ENCODE measurements around the gene TADA1. TPM values are rescaled to one million over a fixed set of nuclear protein-coding genes. Genes with fewer than 3 reads are reported as not detected.
A peak's percentile ranks its signal among the peaks of the same experiment; 100 is the strongest.

The TADA1 gene
- total and polyA plus RNA-seq, 2 donors (not counting 1 experiment from before 2014, with no cell fraction given), result 12.9 to 13.2 TPM

DNA sequence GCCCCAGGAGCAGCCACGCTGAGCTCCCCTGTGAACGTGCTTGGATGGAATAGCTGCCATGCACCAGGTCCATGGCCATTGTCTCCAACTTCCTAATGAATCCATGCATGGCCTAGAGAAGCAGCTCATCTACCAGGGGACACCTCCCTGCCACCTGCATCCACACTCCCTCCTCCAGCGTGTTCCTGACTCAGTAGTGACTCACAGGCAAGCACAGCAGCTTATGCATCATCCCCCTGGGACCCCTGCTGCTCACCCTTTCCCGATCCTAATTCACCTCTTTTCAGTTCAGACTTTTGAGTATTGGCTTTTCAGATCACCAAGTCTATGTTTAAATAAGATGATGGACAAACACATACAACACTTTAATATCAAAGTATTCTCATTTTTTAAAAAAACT is 39.9 kb upstream of the TADA1 start:
- Histone ChIP-seq H3K4me3 (replicated peaks in 1 of 4; ENCODE audit: control extremely low read depth in 1 of 4, insufficient read depth in 1 of 4, low read depth in 3 of 4, low read length in 4 of 4) (no peak overlapping the region), H3K9me3 (ENCODE audit: control insufficient read depth, insufficient read depth, low read depth, low read length) (no peaks in the 10 kb centered on the region), H4K20me1 (ENCODE audit: control insufficient read depth, extremely low read depth, insufficient read depth, low read length) (no peaks in the 10 kb centered on the region), H3K79me2 (ENCODE audit: control insufficient read depth, insufficient read depth, low read length) (no peaks in the 10 kb centered on the region), H3K4me1 (ENCODE audit: control insufficient read depth, extremely low read depth, insufficient read depth, low read length) (no peaks in the 10 kb centered on the region), H3K9ac (ENCODE audit: insufficient read depth, low read length) (no peak overlapping the region), H3K4me2 (ENCODE audit: extremely low read depth, insufficient read depth, low read length) (no peak overlapping the region), H3K27ac (ENCODE audit: insufficient read depth, low read length) (no peak overlapping the region), H3K27me3 (ENCODE audit: control insufficient read depth, insufficient read depth, low read length) (peaks cover 17% of the 10 kb centered on the region), H3K36me3 (ENCODE audit: control insufficient read depth, insufficient read depth, low read length) (no peaks in the 10 kb centered on the region), H2AFZ (ENCODE audit: low read length) (no peak overlapping the region)
- no peak for TF ChIP-seq EZH2 (IDR thresholded peaks at IDR 0.05; ENCODE audit: low read length, missing control alignments)
- TF ChIP-seq, protein P1, sequence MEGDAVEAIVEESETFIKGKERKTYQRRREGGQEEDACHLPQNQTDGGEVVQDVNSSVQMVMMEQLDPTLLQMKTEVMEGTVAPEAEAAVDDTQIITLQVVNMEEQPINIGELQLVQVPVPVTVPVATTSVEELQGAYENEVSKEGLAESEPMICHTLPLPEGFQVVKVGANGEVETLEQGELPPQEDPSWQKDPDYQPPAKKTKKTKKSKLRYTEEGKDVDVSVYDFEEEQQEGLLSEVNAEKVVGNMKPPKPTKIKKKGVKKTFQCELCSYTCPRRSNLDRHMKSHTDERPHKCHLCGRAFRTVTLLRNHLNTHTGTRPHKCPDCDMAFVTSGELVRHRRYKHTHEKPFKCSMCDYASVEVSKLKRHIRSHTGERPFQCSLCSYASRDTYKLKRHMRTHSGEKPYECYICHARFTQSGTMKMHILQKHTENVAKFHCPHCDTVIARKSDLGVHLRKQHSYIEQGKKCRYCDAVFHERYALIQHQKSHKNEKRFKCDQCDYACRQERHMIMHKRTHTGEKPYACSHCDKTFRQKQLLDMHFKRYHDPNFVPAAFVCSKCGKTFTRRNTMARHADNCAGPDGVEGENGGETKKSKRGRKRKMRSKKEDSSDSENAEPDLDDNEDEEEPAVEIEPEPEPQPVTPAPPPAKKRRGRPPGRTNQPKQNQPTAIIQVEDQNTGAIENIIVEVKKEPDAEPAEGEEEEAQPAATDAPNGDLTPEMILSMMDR (conservative IDR thresholded peaks at IDR 0.05 in 1 of 2, IDR thresholded peaks at IDR 0.05 in 1 of 2; ENCODE audit: low read depth in 1 of 2, low read length in 2 of 2), result no peak
- peak in 1 of 2 donors; percentile 55 for DNase-seq (ENCODE audit: low read depth in 2 of 2)

DNA sequence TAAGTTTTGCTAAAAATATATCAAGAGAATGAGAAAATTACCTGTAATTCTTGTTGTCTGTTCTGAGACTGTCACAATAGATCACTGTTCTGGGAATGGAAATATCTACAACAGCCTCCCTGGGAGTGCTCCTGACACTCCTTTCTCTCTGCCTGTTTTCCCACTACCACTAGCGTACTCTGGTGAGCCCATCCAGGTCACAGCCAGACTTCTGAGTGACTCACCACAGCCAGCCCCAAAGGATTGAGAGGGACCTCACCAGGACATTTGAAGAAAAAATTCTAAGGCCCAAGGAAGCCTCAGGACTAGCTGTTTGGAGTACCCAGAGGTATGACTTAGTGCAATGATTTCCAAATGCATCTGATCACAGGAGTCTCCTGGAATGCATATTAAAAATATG is 39.0 kb upstream of the TADA1 start:
- Histone ChIP-seq H3K4me2 (ENCODE audit: extremely low read depth, insufficient read depth, low read length) (no peak overlapping the region), H2AFZ (ENCODE audit: low read length) (no peak overlapping the region), H3K27ac (ENCODE audit: insufficient read depth, low read length) (no peak overlapping the region), H3K79me2 (ENCODE audit: control insufficient read depth, insufficient read depth, low read length) (no peaks in the 10 kb centered on the region), H3K4me3 (replicated peaks in 1 of 4; ENCODE audit: control extremely low read depth in 1 of 4, insufficient read depth in 1 of 4, low read depth in 3 of 4, low read length in 4 of 4) (no peak overlapping the region), H4K20me1 (ENCODE audit: control insufficient read depth, extremely low read depth, insufficient read depth, low read length) (no peaks in the 10 kb centered on the region), H3K36me3 (ENCODE audit: control insufficient read depth, insufficient read depth, low read length) (no peaks in the 10 kb centered on the region), H3K9me3 (ENCODE audit: control insufficient read depth, insufficient read depth, low read depth, low read length) (no peaks in the 10 kb centered on the region), H3K4me1 (ENCODE audit: control insufficient read depth, extremely low read depth, insufficient read depth, low read length) (no peaks in the 10 kb centered on the region), H3K27me3 (ENCODE audit: control insufficient read depth, insufficient read depth, low read length) (peaks cover 11% of the 10 kb centered on the region), H3K9ac (ENCODE audit: insufficient read depth, low read length) (no peak overlapping the region)
- DNase-seq (ENCODE audit: low read depth in 2 of 2), result no peak
- TF ChIP-seq, protein P1 (conservative IDR thresholded peaks at IDR 0.05 in 1 of 2, IDR thresholded peaks at IDR 0.05 in 1 of 2; ENCODE audit: low read depth in 1 of 2, low read length in 2 of 2), result no peak
- TF ChIP-seq EZH2 (IDR thresholded peaks at IDR 0.05; ENCODE audit: low read length, missing control alignments), result no peak

- Histone ChIP-seq H3K9me3 (ENCODE audit: control insufficient read depth, insufficient read depth, low read depth, low read length) (no peaks in the 10 kb centered on the region), H3K9ac (ENCODE audit: insufficient read depth, low read length) (no peak overlapping the region), H3K4me2 (ENCODE audit: extremely low read depth, insufficient read depth, low read length) (no peak overlapping the region), H3K27ac (ENCODE audit: insufficient read depth, low read length) (no peak overlapping the region), H3K4me1 (ENCODE audit: control insufficient read depth, extremely low read depth, insufficient read depth, low read length) (no peaks in the 10 kb centered on the region), H3K4me3 (replicated peaks in 1 of 4; ENCODE audit: control extremely low read depth in 1 of 4, insufficient read depth in 1 of 4, low read depth in 3 of 4, low read length in 4 of 4) (no peak overlapping the region), H4K20me1 (ENCODE audit: control insufficient read depth, extremely low read depth, insufficient read depth, low read length) (no peaks in the 10 kb centered on the region), H3K27me3 (ENCODE audit: control insufficient read depth, insufficient read depth, low read length) (peaks cover 4% of the 10 kb centered on the region), H3K36me3 (ENCODE audit: control insufficient read depth, insufficient read depth, low read length) (no peaks in the 10 kb centered on the region), H3K79me2 (ENCODE audit: control insufficient read depth, insufficient read depth, low read length) (no peaks in the 10 kb centered on the region), H2AFZ (ENCODE audit: low read length) (no peak overlapping the region)
- peak in 1 of 2 donors; percentile 50 for DNase-seq (ENCODE audit: low read depth in 2 of 2)
- TF ChIP-seq, protein P1 (conservative IDR thresholded peaks at IDR 0.05 in 1 of 2, IDR thresholded peaks at IDR 0.05 in 1 of 2; ENCODE audit: low read depth in 1 of 2, low read length in 2 of 2), result no peak
- no peak for TF ChIP-seq EZH2 (IDR thresholded peaks at IDR 0.05; ENCODE audit: low read length, missing control alignments)
Measured at GRCh38 chr1:166914111-166914510, 38.0 kb upstream of the TADA1 start.

Measured in fibroblast of lung (primary cell).